HepG2 (cell line): ENCODE results near the gene GMEB2. TPM values are rescaled to one million over a fixed set of nuclear protein-coding genes. Genes with fewer than 3 reads are reported as not detected.

ENCODE experiments used
- HDAC2 ChIP-seq: sonication (generic); formaldehyde crosslinking; IDR thresholded peaks from 2 replicates; pipeline ENCODE4 v1.4.0; 2020; ENCODE audit warnings: missing genetic modification reagents
- HMG20A ChIP-seq: IDR thresholded peaks from 2 replicates; pipeline ENCODE4 v1.6.1; 2016; ENCODE audit warnings: borderline replicate concordance
- IKZF4 ChIP-seq: sonication (generic); formaldehyde crosslinking; IDR thresholded peaks from 2 replicates; pipeline ENCODE4 v1.5.1; 2020; ENCODE audit warnings: borderline replicate concordance, mild to moderate bottlenecking, low read depth, missing genetic modification reagents; ENCODE audit errors: not compliant biosample characterization
- NAIF1 ChIP-seq: sonication (generic); formaldehyde crosslinking; IDR thresholded peaks from 2 replicates; pipeline ENCODE4 v1.5.0; 2020; ENCODE audit warnings: mild to moderate bottlenecking, missing genetic modification reagents, borderline replicate concordance
- NFIC ChIP-seq: IDR thresholded peaks from 2 replicates; pipeline ENCODE4 v1.6.1; 2012; ENCODE audit warnings: mild to moderate bottlenecking, low read length, inconsistent platforms
- ZMAT3 ChIP-seq: sonication (generic); formaldehyde crosslinking; conservative IDR thresholded peaks from 2 replicates; pipeline ENCODE4 v1.7.0; 2021; ENCODE audit warnings: missing genetic modification reagents
- ZNF672 ChIP-seq: sonication (generic); formaldehyde crosslinking; IDR thresholded peaks from 2 replicates; pipeline ENCODE4 v1.8.1; 2022; ENCODE audit warnings: missing genetic modification reagents
- polyA plus RNA-seq, 8 experiments: library from polyadenylated mRNA; depleted of rRNA in 3 of 8; stranded (reverse) in 7 of 8; unstranded in 1 of 8; fragments of >200 nt; fragmentation: Illumina TruSeq in 4 of 8; extraction: Trizol in 4 of 8; gene quantifications; 2 replicates each; pipeline versions ENCODE4 v1.2.1 to v1.2.3, GENCODE V29; 2011 to 2016; ENCODE audit warnings: low read depth in 4 of 8, missing spikeins in 1 of 8, mixed read lengths in 1 of 8; ENCODE audit not compliant: insufficient read depth in 1 of 8
- total RNA-seq, 5 experiments: library from RNA; depleted of rRNA; stranded (reverse); fragments of >200 nt; fragmentation: Illumina TruSeq; extraction: Trizol; gene quantifications; 2 replicates each; pipeline ENCODE4 v1.2.3, GENCODE V29; 2016; ENCODE audit warnings: low read depth in 1 of 5
- TF ChIP-seq, protein P1 (sequence below): sonication (generic); formaldehyde crosslinking; IDR thresholded peaks from 2 replicates; pipeline ENCODE4 v1.4.0; 2020; ENCODE audit warnings: missing genetic modification reagents, borderline replicate concordance
- TF ChIP-seq, protein P2 (sequence below): sonication (generic); formaldehyde crosslinking; IDR thresholded peaks from 2 replicates; pipeline ENCODE4 v1.4.0; 2020; ENCODE audit warnings: mild to moderate bottlenecking, missing genetic modification reagents
- TF ChIP-seq, protein P3 (sequence below): fragments of 450-650 bp; IDR thresholded peaks from 2 replicates; pipeline ENCODE4 v1.6.1; 2016
- TF ChIP-seq, protein P4 (sequence below): sonication (generic); formaldehyde crosslinking; IDR thresholded peaks from 2 replicates; pipeline ENCODE4 v1.4.0; 2020; ENCODE audit warnings: missing genetic modification reagents

GMEB2 gene
- total and polyA plus RNA-seq, 2 of the 13 experiments (the other 11 are each of a cell fraction or from before 2014, with no cell fraction given), result 10.6 to 12.4 TPM

DNA sequence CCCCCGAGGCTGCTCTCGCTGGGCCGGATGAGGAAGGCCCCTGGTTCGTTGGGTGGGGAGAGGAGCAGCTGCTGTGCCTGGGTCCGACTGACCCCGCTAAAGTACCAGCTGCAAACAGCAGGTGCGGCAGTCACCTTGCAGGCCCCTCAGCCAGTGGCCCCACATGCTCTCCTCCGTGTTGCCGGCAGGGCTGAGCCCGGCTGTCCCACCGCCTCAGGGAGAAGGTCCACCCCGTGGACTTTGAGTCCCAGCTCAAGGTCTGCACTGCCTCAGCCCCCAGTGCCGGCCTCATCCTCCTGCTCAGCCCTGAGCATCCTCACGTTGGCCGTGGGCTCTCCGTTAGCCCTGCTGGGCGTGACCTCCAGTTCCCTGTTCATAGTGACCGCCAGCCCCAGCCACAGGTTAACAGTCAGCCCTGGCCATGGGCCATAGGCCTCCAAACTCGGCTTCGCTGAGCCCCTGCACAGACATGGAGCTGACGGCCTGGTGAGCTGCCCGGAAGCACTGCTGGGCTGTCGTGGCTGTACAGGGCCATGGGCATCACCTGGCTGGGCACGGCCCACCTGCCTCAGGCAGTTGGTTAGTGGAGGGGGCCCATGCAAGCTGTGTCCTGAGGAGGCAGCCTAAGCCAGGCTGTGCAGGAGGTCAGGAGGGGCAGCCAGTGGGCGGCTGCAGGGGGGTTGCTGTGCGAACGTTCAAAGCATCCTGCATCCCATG, 82.5 kb downstream of the GMEB2 start (continued):
- TF ChIP-seq ZMAT3 (CRISPR knock-in tag) (no peak), NFIC (no peak), IKZF4 (no peak), HMG20A (CRISPR knock-in tag) (no peak), NAIF1 (CRISPR knock-in tag) (no peak), HDAC2 (CRISPR knock-in tag) (no peak; the same call in 1 of the 2 replicates), ZNF672 (CRISPR knock-in tag) (no peak)
- TF ChIP-seq, protein P1, sequence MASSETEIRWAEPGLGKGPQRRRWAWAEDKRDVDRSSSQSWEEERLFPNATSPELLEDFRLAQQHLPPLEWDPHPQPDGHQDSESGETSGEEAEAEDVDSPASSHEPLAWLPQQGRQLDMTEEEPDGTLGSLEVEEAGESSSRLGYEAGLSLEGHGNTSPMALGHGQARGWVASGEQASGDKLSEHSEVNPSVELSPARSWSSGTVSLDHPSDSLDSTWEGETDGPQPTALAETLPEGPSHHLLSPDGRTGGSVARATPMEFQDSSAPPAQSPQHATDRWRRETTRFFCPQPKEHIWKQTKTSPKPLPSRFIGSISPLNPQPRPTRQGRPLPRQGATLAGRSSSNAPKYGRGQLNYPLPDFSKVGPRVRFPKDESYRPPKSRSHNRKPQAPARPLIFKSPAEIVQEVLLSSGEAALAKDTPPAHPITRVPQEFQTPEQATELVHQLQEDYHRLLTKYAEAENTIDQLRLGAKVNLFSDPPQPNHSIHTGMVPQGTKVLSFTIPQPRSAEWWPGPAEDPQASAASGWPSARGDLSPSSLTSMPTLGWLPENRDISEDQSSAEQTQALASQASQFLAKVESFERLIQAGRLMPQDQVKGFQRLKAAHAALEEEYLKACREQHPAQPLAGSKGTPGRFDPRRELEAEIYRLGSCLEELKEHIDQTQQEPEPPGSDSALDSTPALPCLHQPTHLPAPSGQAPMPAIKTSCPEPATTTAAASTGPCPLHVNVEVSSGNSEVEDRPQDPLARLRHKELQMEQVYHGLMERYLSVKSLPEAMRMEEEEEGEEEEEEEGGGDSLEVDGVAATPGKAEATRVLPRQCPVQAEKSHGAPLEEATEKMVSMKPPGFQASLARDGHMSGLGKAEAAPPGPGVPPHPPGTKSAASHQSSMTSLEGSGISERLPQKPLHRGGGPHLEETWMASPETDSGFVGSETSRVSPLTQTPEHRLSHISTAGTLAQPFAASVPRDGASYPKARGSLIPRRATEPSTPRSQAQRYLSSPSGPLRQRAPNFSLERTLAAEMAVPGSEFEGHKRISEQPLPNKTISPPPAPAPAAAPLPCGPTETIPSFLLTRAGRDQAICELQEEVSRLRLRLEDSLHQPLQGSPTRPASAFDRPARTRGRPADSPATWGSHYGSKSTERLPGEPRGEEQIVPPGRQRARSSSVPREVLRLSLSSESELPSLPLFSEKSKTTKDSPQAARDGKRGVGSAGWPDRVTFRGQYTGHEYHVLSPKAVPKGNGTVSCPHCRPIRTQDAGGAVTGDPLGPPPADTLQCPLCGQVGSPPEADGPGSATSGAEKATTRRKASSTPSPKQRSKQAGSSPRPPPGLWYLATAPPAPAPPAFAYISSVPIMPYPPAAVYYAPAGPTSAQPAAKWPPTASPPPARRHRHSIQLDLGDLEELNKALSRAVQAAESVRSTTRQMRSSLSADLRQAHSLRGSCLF, result no peak
- TF ChIP-seq, protein P2, sequence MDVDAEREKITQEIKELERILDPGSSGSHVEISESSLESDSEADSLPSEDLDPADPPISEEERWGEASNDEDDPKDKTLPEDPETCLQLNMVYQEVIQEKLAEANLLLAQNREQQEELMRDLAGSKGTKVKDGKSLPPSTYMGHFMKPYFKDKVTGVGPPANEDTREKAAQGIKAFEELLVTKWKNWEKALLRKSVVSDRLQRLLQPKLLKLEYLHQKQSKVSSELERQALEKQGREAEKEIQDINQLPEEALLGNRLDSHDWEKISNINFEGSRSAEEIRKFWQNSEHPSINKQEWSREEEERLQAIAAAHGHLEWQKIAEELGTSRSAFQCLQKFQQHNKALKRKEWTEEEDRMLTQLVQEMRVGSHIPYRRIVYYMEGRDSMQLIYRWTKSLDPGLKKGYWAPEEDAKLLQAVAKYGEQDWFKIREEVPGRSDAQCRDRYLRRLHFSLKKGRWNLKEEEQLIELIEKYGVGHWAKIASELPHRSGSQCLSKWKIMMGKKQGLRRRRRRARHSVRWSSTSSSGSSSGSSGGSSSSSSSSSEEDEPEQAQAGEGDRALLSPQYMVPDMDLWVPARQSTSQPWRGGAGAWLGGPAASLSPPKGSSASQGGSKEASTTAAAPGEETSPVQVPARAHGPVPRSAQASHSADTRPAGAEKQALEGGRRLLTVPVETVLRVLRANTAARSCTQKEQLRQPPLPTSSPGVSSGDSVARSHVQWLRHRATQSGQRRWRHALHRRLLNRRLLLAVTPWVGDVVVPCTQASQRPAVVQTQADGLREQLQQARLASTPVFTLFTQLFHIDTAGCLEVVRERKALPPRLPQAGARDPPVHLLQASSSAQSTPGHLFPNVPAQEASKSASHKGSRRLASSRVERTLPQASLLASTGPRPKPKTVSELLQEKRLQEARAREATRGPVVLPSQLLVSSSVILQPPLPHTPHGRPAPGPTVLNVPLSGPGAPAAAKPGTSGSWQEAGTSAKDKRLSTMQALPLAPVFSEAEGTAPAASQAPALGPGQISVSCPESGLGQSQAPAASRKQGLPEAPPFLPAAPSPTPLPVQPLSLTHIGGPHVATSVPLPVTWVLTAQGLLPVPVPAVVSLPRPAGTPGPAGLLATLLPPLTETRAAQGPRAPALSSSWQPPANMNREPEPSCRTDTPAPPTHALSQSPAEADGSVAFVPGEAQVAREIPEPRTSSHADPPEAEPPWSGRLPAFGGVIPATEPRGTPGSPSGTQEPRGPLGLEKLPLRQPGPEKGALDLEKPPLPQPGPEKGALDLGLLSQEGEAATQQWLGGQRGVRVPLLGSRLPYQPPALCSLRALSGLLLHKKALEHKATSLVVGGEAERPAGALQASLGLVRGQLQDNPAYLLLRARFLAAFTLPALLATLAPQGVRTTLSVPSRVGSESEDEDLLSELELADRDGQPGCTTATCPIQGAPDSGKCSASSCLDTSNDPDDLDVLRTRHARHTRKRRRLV (CRISPR knock-in tag), result no peak
- TF ChIP-seq, protein P3, sequence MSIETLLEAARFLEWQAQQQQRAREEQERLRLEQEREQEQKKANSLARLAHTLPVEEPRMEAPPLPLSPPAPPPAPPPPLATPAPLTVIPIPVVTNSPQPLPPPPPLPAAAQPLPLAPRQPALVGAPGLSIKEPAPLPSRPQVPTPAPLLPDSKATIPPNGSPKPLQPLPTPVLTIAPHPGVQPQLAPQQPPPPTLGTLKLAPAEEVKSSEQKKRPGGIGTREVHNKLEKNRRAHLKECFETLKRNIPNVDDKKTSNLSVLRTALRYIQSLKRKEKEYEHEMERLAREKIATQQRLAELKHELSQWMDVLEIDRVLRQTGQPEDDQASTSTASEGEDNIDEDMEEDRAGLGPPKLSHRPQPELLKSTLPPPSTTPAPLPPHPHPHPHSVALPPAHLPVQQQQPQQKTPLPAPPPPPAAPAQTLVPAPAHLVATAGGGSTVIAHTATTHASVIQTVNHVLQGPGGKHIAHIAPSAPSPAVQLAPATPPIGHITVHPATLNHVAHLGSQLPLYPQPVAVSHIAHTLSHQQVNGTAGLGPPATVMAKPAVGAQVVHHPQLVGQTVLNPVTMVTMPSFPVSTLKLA, result no peak
- TF ChIP-seq, protein P4, sequence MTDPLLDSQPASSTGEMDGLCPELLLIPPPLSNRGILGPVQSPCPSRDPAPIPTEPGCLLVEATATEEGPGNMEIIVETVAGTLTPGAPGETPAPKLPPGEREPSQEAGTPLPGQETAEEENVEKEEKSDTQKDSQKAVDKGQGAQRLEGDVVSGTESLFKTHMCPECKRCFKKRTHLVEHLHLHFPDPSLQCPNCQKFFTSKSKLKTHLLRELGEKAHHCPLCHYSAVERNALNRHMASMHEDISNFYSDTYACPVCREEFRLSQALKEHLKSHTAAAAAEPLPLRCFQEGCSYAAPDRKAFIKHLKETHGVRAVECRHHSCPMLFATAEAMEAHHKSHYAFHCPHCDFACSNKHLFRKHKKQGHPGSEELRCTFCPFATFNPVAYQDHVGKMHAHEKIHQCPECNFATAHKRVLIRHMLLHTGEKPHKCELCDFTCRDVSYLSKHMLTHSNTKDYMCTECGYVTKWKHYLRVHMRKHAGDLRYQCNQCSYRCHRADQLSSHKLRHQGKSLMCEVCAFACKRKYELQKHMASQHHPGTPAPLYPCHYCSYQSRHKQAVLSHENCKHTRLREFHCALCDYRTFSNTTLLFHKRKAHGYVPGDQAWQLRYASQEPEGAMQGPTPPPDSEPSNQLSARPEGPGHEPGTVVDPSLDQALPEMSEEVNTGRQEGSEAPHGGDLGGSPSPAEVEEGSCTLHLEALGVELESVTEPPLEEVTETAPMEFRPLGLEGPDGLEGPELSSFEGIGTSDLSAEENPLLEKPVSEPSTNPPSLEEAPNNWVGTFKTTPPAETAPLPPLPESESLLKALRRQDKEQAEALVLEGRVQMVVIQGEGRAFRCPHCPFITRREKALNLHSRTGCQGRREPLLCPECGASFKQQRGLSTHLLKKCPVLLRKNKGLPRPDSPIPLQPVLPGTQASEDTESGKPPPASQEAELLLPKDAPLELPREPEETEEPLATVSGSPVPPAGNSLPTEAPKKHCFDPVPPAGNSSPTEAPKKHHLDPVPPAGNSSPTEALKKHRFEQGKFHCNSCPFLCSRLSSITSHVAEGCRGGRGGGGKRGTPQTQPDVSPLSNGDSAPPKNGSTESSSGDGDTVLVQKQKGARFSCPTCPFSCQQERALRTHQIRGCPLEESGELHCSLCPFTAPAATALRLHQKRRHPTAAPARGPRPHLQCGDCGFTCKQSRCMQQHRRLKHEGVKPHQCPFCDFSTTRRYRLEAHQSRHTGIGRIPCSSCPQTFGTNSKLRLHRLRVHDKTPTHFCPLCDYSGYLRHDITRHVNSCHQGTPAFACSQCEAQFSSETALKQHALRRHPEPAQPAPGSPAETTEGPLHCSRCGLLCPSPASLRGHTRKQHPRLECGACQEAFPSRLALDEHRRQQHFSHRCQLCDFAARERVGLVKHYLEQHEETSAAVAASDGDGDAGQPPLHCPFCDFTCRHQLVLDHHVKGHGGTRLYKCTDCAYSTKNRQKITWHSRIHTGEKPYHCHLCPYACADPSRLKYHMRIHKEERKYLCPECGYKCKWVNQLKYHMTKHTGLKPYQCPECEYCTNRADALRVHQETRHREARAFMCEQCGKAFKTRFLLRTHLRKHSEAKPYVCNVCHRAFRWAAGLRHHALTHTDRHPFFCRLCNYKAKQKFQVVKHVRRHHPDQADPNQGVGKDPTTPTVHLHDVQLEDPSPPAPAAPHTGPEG (CRISPR knock-in tag), result no peak
